Endothelial cell of umbilical vein (primary cell): ENCODE results near the gene RNF151. TPM values are rescaled to one million over a fixed set of nuclear protein-coding genes. Genes with fewer than 3 reads are reported as not detected.

Experiments used
- BruUV-seq: library from RNA; stranded (reverse); fragments of 400-500 nt; replicated peaks from 2 replicates; lab custom pipeline; 2021; lab: Mats Ljungman, UMichigan
- CTCF ChIA-PET: fragments of 300-600, 350-600 bp; sonication (Branson Sonifier 250); formaldehyde crosslinking; loops from one replicate; lab custom pipeline; 2021; ENCODE audit warnings: antibody characterized with exemption, inconsistent platforms; lab: Charles Lee
- POLR2A ChIA-PET: fragments of 300-600, 350-600 bp; sonication (Branson Sonifier 250); formaldehyde crosslinking; loops from one replicate; lab custom pipeline; 2021; ENCODE audit warnings: antibody characterized with exemption, inconsistent platforms; lab: Charles Lee
- DNase-seq: peaks from one replicate; pipeline ENCODE4 v3.0.0-alpha.2; 2011; ENCODE audit warnings: low read depth, low spot score
- FAIRE-seq: peaks from 2 replicates; lab custom pipeline; 2011; peaks lifted over from hg19 to GRCh38; lab: Jason Lieb, UNC
- H2AFZ ChIP-seq: 2 replicates; pipeline ENCODE4 v1.6.0; 2012; ENCODE audit warnings: low read depth, low read length, control low read depth, inconsistent platforms
- H3K27ac ChIP-seq: 2 replicates; pipeline ENCODE4 v1.5.1; 2011; ENCODE audit warnings: low read depth, mild to moderate bottlenecking, control low read depth, low read length, moderate library complexity; ENCODE audit not compliant: insufficient read depth
- H3K27me3 ChIP-seq, 2 experiments: 2 replicates each; pipeline versions ENCODE4 v1.6.0 to v1.6.1; 2011; ENCODE audit warnings: low read length in 2 of 2, mixed read lengths in 1 of 2; ENCODE audit not compliant: control insufficient read depth in 2 of 2, insufficient read depth in 2 of 2
- H3K36me3 ChIP-seq, 2 experiments: 2 replicates in 1 of 2; 3 replicates in 1 of 2; pipeline ENCODE4 v1.5.1; 2011; ENCODE audit warnings: low read length in 2 of 2, mild to moderate bottlenecking in 1 of 2, moderate library complexity in 1 of 2; ENCODE audit not compliant: control insufficient read depth in 2 of 2, insufficient read depth in 2 of 2; ENCODE audit errors: extremely low read depth in 1 of 2
- H3K4me1 ChIP-seq: 3 replicates; pipeline ENCODE4 v1.5.1; 2011; ENCODE audit warnings: mild to moderate bottlenecking, low read length; ENCODE audit not compliant: control insufficient read depth, insufficient read depth; ENCODE audit errors: extremely low read depth
- H3K4me2 ChIP-seq: 2 replicates; pipeline ENCODE4 v1.6.1; 2011; ENCODE audit warnings: low read length, control low read depth, mixed read lengths; ENCODE audit not compliant: insufficient read depth
- H3K4me3 ChIP-seq, 3 experiments: fragments of 200-600 bp in 1 of 3; sonication (generic), shearing (Covaris generic) in 1 of 3; replicated peaks in 1 of 3; 2 replicates each; pipeline ENCODE4 v1.5.1; 2011 to 2016; ENCODE audit warnings: control low read depth in 3 of 3, low read length in 3 of 3, mild to moderate bottlenecking in 2 of 3, inconsistent platforms in 1 of 3, low read depth in 1 of 3, moderate library complexity in 1 of 3; ENCODE audit not compliant: insufficient read depth in 1 of 3
- H3K79me2 ChIP-seq: 2 replicates; pipeline ENCODE4 v1.6.0; 2012; ENCODE audit warnings: low read length, inconsistent platforms; ENCODE audit not compliant: control insufficient read depth, insufficient read depth
- H3K9ac ChIP-seq: replicated peaks from 2 replicates; pipeline ENCODE3; 2011; ENCODE audit warnings: low read length, control low read depth; ENCODE audit not compliant: insufficient read depth; ENCODE audit errors: extremely low read depth
- H3K9me1 ChIP-seq: replicated peaks from 3 replicates; pipeline ENCODE4 v1.6.0; 2011; ENCODE audit warnings: mild to moderate bottlenecking, low read length; ENCODE audit not compliant: control insufficient read depth, insufficient read depth; ENCODE audit errors: extremely low read depth
- H3K9me3 ChIP-seq: replicated peaks from 2 replicates; pipeline ENCODE4 v1.5.1; 2012; ENCODE audit warnings: low read length, inconsistent platforms; ENCODE audit not compliant: control insufficient read depth, insufficient read depth
- H4K20me1 ChIP-seq: replicated peaks from 2 replicates; pipeline ENCODE3; 2011; ENCODE audit warnings: mild to moderate bottlenecking, low read length; ENCODE audit not compliant: control insufficient read depth, insufficient read depth; ENCODE audit errors: extremely low read depth
- EZH2 ChIP-seq: IDR thresholded peaks from 2 replicates; pipeline ENCODE4 v1.6.1; 2012; ENCODE audit warnings: borderline replicate concordance, low read depth, mild to moderate bottlenecking, moderate library complexity, low read length, inconsistent platforms; ENCODE audit not compliant: severe bottlenecking
- GATA2 ChIP-seq: IDR thresholded peaks from 2 replicates; pipeline ENCODE4 v1.7.0; 2011; ENCODE audit warnings: low read depth, mild to moderate bottlenecking, moderate library complexity, mixed read lengths, low read length; ENCODE audit not compliant: insufficient read length, insufficient read depth
- JUN ChIP-seq: IDR thresholded peaks from 2 replicates; pipeline ENCODE4 v1.6.1; 2011; ENCODE audit warnings: borderline replicate concordance, low read depth; ENCODE audit not compliant: insufficient read length, insufficient read depth
- MAX ChIP-seq: IDR thresholded peaks from 2 replicates; pipeline ENCODE4 v1.6.1; 2011; ENCODE audit not compliant: insufficient read depth, insufficient read length
- POLR2A ChIP-seq: IDR thresholded peaks from 2 replicates; pipeline ENCODE4 v1.6.1; 2012; ENCODE audit warnings: low read depth, mild to moderate bottlenecking, control low read depth, low read length
- POLR2AphosphoS5 ChIP-seq: IDR thresholded peaks from 2 replicates; pipeline ENCODE4 v1.6.1; 2012; ENCODE audit warnings: low read depth, mild to moderate bottlenecking, control low read depth, low read length, moderate library complexity; ENCODE audit not compliant: insufficient read depth
- dilution Hi-C: fragments of 300-500 bp; cut with MboI; formaldehyde crosslinking; loops from one replicate; pipeline ENCODE4 v1.15.0; 2019; ENCODE audit warnings: low sequenced_read_pairs; ENCODE audit not compliant: extremely low pct_ligation_motif_present
- intact Hi-C: fragments of 100-400 bp; cut with micrococcal nuclease; formaldehyde crosslinking; loops from one replicate; pipeline ENCODE4 v1.10.0; 2022
- polyA plus RNA-seq, 4 experiments: library from polyadenylated mRNA; depleted of rRNA in 3 of 4; stranded (reverse) in 3 of 4; unstranded in 1 of 4; fragments of >200 nt; gene quantifications; 2 replicates each; pipeline versions ENCODE4 v1.2.1 to v1.2.3, GENCODE V29; 2011 to 2012; ENCODE audit warnings: missing spikeins in 1 of 4
- total RNA-seq: library from RNA; stranded (reverse); gene quantifications from 2 replicates; pipeline ENCODE4 v1.2.3, GENCODE V29; 2021
- TF ChIP-seq, protein P1 (sequence below), 2 donors: IDR thresholded peaks; 1 replicate in 1 of 2; 2 replicates in 1 of 2; pipeline ENCODE4 v1.5.1; 2011; ENCODE audit warnings: low read length in 2 of 2, mild to moderate bottlenecking in 2 of 2, moderate library complexity in 2 of 2, control low read depth in 1 of 2, inconsistent platforms in 1 of 2, low read depth in 1 of 2; ENCODE audit not compliant: insufficient read depth in 1 of 2; ENCODE audit errors: extremely low read depth in 1 of 2

RNF151 gene
- total and polyA plus RNA-seq, 2 donors (not counting 3 experiments of a cell fraction or from before 2014, with no cell fraction given) = not detected

DNA sequence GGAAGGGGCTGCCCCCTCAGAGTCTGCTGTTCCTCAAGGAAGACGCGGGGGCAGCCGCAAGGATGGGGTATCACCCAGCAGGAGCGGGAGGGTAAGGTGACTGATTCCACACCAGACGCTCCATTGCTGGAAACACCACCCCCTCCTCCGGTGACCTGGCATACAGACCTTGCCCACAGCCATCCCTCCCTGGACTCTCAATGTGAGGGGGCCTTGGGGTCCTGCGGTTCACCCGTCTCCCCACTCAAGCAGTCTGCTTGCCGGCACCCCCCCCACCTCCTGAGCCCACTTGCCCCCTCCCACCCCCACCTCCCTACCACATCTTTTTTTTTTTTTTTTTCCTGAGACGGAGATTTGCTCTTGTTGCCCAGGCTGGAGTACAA, 36.3 kb upstream of the RNF151 start:
- H3K4me3 ChIP-seq = no peak overlapping the region
- BruUV-seq = no TSS peak
- no peak overlapping the region for H3K9ac ChIP-seq
- POLR2A ChIA-PET = no interaction called here
- no peak for FAIRE-seq
- H3K9me1 ChIP-seq = no peaks in the 10 kb centered on the region
- no peak for DNase-seq
- no peak for TF ChIP-seq POLR2A
- no peaks in the 10 kb centered on the region for H3K79me2 ChIP-seq
- no peaks in the 10 kb centered on the region for H3K36me3 ChIP-seq
- intact Hi-C loops (no loop called here), dilution Hi-C loops (no loop called here)
- CTCF ChIA-PET = interaction anchor here (1.2 kb wide), 1 partner anchor 66 kb away, joined by 3 read pairs; no protein-coding TSS in a partner anchor
- no peaks in the 10 kb centered on the region for H3K4me1 ChIP-seq
- H2AFZ ChIP-seq = peak overlapping the region; percentile 84
- H3K27ac ChIP-seq = no peak overlapping the region
- H4K20me1 ChIP-seq = no peaks in the 10 kb centered on the region
- no peaks in the 10 kb centered on the region for H3K9me3 ChIP-seq
- no peak overlapping the region for H3K4me2 ChIP-seq
- H3K27me3 ChIP-seq = no peaks in the 10 kb centered on the region

- POLR2A ChIA-PET = no interaction called here
- no peaks in the 10 kb centered on the region for H4K20me1 ChIP-seq
- no peaks in the 10 kb centered on the region for H3K36me3 ChIP-seq
- H2AFZ ChIP-seq = no peak overlapping the region
- no peak for DNase-seq
- H3K27ac ChIP-seq = no peak overlapping the region
- H3K79me2 ChIP-seq = no peaks in the 10 kb centered on the region
- no TSS peak for BruUV-seq
- no peak for FAIRE-seq
- no peaks in the 10 kb centered on the region for H3K4me1 ChIP-seq
- H3K27me3 ChIP-seq = no peaks in the 10 kb centered on the region
- no peak overlapping the region for H3K9ac ChIP-seq
- intact Hi-C loops (no loop called here), dilution Hi-C loops (no loop called here)
- H3K4me2 ChIP-seq = no peak overlapping the region
- CTCF ChIA-PET = interaction anchor here (0.5 to 0.6 kb wide), 3 partner anchors 21 to 68 kb away, joined by 3 read pairs; no protein-coding TSS in a partner anchor
- H3K9me3 ChIP-seq = no peaks in the 10 kb centered on the region
- H3K4me3 ChIP-seq = no peak overlapping the region
- no peaks in the 10 kb centered on the region for H3K9me1 ChIP-seq
- no peak for TF ChIP-seq MAX
- TF ChIP-seq POLR2A = no peak
- TF ChIP-seq, protein P1, sequence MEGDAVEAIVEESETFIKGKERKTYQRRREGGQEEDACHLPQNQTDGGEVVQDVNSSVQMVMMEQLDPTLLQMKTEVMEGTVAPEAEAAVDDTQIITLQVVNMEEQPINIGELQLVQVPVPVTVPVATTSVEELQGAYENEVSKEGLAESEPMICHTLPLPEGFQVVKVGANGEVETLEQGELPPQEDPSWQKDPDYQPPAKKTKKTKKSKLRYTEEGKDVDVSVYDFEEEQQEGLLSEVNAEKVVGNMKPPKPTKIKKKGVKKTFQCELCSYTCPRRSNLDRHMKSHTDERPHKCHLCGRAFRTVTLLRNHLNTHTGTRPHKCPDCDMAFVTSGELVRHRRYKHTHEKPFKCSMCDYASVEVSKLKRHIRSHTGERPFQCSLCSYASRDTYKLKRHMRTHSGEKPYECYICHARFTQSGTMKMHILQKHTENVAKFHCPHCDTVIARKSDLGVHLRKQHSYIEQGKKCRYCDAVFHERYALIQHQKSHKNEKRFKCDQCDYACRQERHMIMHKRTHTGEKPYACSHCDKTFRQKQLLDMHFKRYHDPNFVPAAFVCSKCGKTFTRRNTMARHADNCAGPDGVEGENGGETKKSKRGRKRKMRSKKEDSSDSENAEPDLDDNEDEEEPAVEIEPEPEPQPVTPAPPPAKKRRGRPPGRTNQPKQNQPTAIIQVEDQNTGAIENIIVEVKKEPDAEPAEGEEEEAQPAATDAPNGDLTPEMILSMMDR (IDR thresholded peaks at IDR 0.05; ENCODE audit: extremely low read depth in 1 of 2, insufficient read depth in 1 of 2, low read depth in 1 of 2, low read length in 2 of 2) = no peak
- TF ChIP-seq JUN = no peak
- no peak for TF ChIP-seq POLR2AphosphoS5
- TF ChIP-seq GATA2 = no peak
- no peak for TF ChIP-seq EZH2
Measured at GRCh38 chr16:1932050-1933028, 34.3 kb upstream of the RNF151 start.
